GM12864 (cell line): ENCODE measurements around the gene CCSER2.

Source experiments
- DNase-seq: peaks from one replicate; pipeline ENCODE4 v3.0.0-alpha.2; 2011; ENCODE audit warnings: low read depth
- H3K4me3 ChIP-seq: 2 replicates; pipeline ENCODE4 v1.5.1; 2011; ENCODE audit warnings: mild to moderate bottlenecking, low read depth, low read length, control low read depth
- CTCF ChIP-seq: IDR thresholded peaks from 2 replicates; pipeline ENCODE4 v1.5.1; 2011; ENCODE audit warnings: low read depth, mild to moderate bottlenecking, moderate library complexity, low read length, control low read depth, inconsistent platforms; ENCODE audit errors: missing control alignments

Gene CCSER2

GRCh38 chr10:84423719-84424118 is 95.3 kb downstream of the CCSER2 start:
- TF ChIP-seq CTCF: no peak
- no peak overlapping the region for H3K4me3 ChIP-seq
- DNase-seq: no peak

- no peak for TF ChIP-seq CTCF
- no peak for DNase-seq
- no peak overlapping the region for H3K4me3 ChIP-seq
Observed at GRCh38 chr10:84424731-84425167, 96.4 kb downstream of the CCSER2 start.

- no peak for TF ChIP-seq CTCF
- DNase-seq: no peak
- H3K4me3 ChIP-seq: no peak overlapping the region
Observed at GRCh38 chr10:84427903-84428650, 99.7 kb downstream of the CCSER2 start.

- no peak overlapping the region for H3K4me3 ChIP-seq
- no peak for TF ChIP-seq CTCF
- no peak for DNase-seq
Observed at GRCh38 chr10:84428711-84429110, 100.3 kb downstream of the CCSER2 start.

GRCh38 chr10:84429926-84430520 is 101.6 kb downstream of the CCSER2 start:
- no peak overlapping the region for H3K4me3 ChIP-seq
- peak; percentile 59 for DNase-seq
- peak; percentile 97 for TF ChIP-seq CTCF

- DNase-seq: no peak
- TF ChIP-seq CTCF: no peak
- H3K4me3 ChIP-seq: no peak overlapping the region
Observed at GRCh38 chr10:84432891-84433290, 104.5 kb downstream of the CCSER2 start.

- TF ChIP-seq CTCF: no peak
- no peak for DNase-seq
- H3K4me3 ChIP-seq: no peak overlapping the region
Observed at GRCh38 chr10:84440781-84441180, 112.4 kb downstream of the CCSER2 start.
